ENCODE data around the gene VWA5B1.
A peak's percentile ranks its signal among the peaks of the same experiment; 100 is the strongest.

The VWA5B1 gene

GRCh38 chr1:20329793-20330542 lies 39.3 kb downstream of the VWA5B1 start:
- no peak overlapping the region for H3K27ac ChIP-seq
- TF ChIP-seq, protein P1, sequence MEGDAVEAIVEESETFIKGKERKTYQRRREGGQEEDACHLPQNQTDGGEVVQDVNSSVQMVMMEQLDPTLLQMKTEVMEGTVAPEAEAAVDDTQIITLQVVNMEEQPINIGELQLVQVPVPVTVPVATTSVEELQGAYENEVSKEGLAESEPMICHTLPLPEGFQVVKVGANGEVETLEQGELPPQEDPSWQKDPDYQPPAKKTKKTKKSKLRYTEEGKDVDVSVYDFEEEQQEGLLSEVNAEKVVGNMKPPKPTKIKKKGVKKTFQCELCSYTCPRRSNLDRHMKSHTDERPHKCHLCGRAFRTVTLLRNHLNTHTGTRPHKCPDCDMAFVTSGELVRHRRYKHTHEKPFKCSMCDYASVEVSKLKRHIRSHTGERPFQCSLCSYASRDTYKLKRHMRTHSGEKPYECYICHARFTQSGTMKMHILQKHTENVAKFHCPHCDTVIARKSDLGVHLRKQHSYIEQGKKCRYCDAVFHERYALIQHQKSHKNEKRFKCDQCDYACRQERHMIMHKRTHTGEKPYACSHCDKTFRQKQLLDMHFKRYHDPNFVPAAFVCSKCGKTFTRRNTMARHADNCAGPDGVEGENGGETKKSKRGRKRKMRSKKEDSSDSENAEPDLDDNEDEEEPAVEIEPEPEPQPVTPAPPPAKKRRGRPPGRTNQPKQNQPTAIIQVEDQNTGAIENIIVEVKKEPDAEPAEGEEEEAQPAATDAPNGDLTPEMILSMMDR (conservative IDR thresholded peaks at IDR 0.05) = peak; percentile 19
- TF ChIP-seq ZFX (IDR thresholded peaks at IDR 0.05) = no peak

DNA sequence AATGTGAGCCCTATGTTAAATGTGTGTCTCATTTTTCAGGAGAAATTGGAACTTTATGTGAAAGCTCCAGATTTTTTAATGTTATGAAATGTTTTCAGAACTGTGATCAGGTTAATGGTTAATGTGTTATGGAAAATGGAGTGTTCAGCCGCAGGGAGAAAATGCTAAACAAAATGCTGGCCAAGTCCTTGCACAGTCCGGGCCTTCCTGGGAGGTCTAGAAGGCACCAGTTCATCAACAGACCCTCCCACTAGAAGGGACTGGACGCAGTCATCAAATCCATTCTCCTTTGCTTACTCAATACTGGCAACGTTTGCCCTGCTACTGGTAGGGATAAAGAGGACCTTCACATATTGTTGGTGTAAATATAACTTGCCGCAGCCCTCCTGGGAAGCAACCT lies 43.4 kb downstream of the VWA5B1 start:
- H3K27ac ChIP-seq = no peak overlapping the region
- TF ChIP-seq, protein P1 (conservative IDR thresholded peaks at IDR 0.05) = no peak
- no peak for TF ChIP-seq ZFX (IDR thresholded peaks at IDR 0.05)

GRCh38 chr1:20336105-20336605 lies 45.5 kb downstream of the VWA5B1 start:
- TF ChIP-seq, protein P1 (conservative IDR thresholded peaks at IDR 0.05) = no peak
- no peak for TF ChIP-seq ZFX (IDR thresholded peaks at IDR 0.05)
- no peak overlapping the region for H3K27ac ChIP-seq

- TF ChIP-seq, protein P1 (conservative IDR thresholded peaks at IDR 0.05) = no peak
- TF ChIP-seq ZFX (IDR thresholded peaks at IDR 0.05) = no peak
These were observed 46.9 kb downstream of the VWA5B1 start for GRCh38 chr1:20337581-20337980.

DNA sequence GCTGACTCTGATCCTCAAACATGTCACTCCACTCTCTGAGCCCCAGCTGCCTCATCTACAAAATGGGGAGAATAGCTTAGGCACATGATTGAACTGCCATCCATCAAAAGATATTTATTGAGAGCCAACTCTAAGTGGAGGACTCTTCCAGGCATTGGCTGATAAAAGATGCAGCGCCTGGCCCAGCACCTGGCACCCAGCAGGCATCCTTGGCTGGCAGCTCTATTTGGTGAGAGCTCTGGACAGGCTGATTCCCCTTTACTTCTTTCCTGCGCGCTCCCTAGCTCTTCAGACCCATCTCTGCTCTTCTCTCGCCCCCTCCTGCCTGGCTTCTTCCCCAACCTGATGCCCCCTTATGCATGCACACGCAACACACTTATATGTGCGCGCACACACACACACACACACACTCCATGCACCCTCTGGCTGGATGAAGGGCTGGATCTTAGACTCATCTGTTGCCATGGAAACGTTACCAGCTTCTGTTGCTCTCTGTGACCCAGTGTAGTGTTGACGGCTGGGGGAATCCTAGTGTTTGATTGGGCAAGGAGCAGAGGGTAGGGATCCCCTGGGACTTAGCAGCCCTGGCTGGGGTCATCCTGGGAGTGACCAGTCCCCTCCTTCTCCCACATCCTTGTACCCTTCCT lies 49.3 kb downstream of the VWA5B1 start:
- peak overlapping the region; percentile 56 for H3K27ac ChIP-seq
- TF ChIP-seq, protein P1 (conservative IDR thresholded peaks at IDR 0.05) = no peak
- no peak for TF ChIP-seq ZFX (IDR thresholded peaks at IDR 0.05)

More at GRCh38 chr1:20337581-20337980, 46.9 kb downstream of the VWA5B1 start:
- H3K27ac ChIP-seq = no peak overlapping the region

- TF ChIP-seq, protein P1 (conservative IDR thresholded peaks at IDR 0.05) = no peak
- TF ChIP-seq ZFX (IDR thresholded peaks at IDR 0.05) = no peak
- H3K27ac ChIP-seq = peak overlapping the region; percentile 88
These were observed 51.8 kb downstream of the VWA5B1 start for GRCh38 chr1:20342294-20343148.
